GM23338 (cell line): Measurements from ENCODE around the gene ABCG2.

Experiments
- CREB1 ChIP-seq: fragments of 250-450 bp; sonication (Bioruptor Pico); IDR thresholded peaks from 2 replicates; pipeline ENCODE4 v1.5.0; 2020; ENCODE audit warnings: low read depth, mild to moderate bottlenecking, moderate library complexity
- EZH2 ChIP-seq: fragments of 200-600 bp; sonication (generic); IDR thresholded peaks from one replicate; pipeline ENCODE4 v1.8.0; 2017; ENCODE audit warnings: antibody characterized with exemption, mild to moderate bottlenecking, low read depth; ENCODE audit not compliant: unreplicated experiment
- EZH2phosphoT487 ChIP-seq: fragments of 200-600 bp; sonication (generic); IDR thresholded peaks from one replicate; pipeline ENCODE4 v1.8.1; 2018; ENCODE audit warnings: antibody characterized with exemption; ENCODE audit not compliant: unreplicated experiment
- JUNB ChIP-seq: IDR thresholded peaks from one replicate; pipeline ENCODE4 v1.6.1; 2016; ENCODE audit warnings: antibody characterized with exemption; ENCODE audit not compliant: unreplicated experiment
- NANOG ChIP-seq: IDR thresholded peaks from 2 replicates; pipeline ENCODE4 v1.6.1; 2016; ENCODE audit warnings: antibody characterized with exemption, borderline replicate concordance
- POLR2AphosphoS5 ChIP-seq: IDR thresholded peaks from 2 replicates; pipeline ENCODE4 v1.6.1; 2016; ENCODE audit warnings: antibody characterized with exemption, low read depth
- STAT1 ChIP-seq: IDR thresholded peaks from one replicate; pipeline ENCODE4 v1.6.1; 2016; ENCODE audit warnings: antibody characterized with exemption; ENCODE audit not compliant: unreplicated experiment
- ZNF114 ChIP-seq: fragments of 250-450 bp; sonication (Bioruptor Pico); IDR thresholded peaks from 2 replicates; pipeline ENCODE4 v1.5.0; 2020; ENCODE audit warnings: mild to moderate bottlenecking, moderate library complexity
- ZNF331 ChIP-seq: fragments of 250-450 bp; sonication (Bioruptor Pico); IDR thresholded peaks from 2 replicates; pipeline ENCODE4 v1.5.0; 2020; ENCODE audit warnings: low read depth, mild to moderate bottlenecking, moderate library complexity
- ZNF462 ChIP-seq: fragments of 250-450 bp; sonication (Bioruptor Pico); IDR thresholded peaks from 2 replicates; pipeline ENCODE4 v1.5.0; 2020; ENCODE audit warnings: mild to moderate bottlenecking, moderate library complexity
- TF ChIP-seq, protein P1 (sequence below), 2 experiments: fragments of 200-600 bp in 1 of 2; sonication (generic) in 1 of 2; conservative IDR thresholded peaks; 2 replicates each; pipeline versions ENCODE4 v1.5.1 to v1.6.1; 2016 to 2017; ENCODE audit warnings: antibody characterized with exemption in 2 of 2, low read depth in 2 of 2, mild to moderate bottlenecking in 2 of 2, moderate library complexity in 1 of 2
- TF ChIP-seq, protein P2 (sequence below): IDR thresholded peaks from one replicate; pipeline ENCODE4 v1.6.1; 2018; ENCODE audit warnings: antibody characterized with exemption; ENCODE audit not compliant: unreplicated experiment
- TF ChIP-seq, protein P3 (sequence below): IDR thresholded peaks from 2 replicates; pipeline ENCODE4 v1.6.1; 2016; ENCODE audit warnings: antibody characterized with exemption

DNA sequence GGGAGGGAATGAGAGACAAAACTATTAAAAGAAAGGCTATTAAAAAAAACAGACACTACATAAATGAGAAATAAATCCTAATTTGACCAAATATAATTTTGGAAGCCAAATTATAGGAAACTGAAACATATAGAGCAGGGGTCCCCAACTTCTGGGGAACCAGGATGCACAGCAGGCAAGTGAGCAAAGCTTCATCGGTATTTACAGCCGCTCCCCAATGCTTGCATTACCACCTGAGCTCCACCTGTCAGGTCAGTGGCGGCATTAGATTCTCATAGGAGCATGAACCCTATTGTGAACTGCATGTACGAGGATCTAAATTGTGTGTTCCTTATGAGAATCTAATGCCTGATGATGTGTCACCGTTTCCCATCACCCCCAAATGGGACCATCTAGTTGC lies 28.4 kb downstream of the ABCG2 start:
- TF ChIP-seq EZH2: no peak
- TF ChIP-seq, protein P1, sequence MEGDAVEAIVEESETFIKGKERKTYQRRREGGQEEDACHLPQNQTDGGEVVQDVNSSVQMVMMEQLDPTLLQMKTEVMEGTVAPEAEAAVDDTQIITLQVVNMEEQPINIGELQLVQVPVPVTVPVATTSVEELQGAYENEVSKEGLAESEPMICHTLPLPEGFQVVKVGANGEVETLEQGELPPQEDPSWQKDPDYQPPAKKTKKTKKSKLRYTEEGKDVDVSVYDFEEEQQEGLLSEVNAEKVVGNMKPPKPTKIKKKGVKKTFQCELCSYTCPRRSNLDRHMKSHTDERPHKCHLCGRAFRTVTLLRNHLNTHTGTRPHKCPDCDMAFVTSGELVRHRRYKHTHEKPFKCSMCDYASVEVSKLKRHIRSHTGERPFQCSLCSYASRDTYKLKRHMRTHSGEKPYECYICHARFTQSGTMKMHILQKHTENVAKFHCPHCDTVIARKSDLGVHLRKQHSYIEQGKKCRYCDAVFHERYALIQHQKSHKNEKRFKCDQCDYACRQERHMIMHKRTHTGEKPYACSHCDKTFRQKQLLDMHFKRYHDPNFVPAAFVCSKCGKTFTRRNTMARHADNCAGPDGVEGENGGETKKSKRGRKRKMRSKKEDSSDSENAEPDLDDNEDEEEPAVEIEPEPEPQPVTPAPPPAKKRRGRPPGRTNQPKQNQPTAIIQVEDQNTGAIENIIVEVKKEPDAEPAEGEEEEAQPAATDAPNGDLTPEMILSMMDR (conservative IDR thresholded peaks at IDR 0.05; ENCODE audit: low read depth in 2 of 2): no peak
- no peak for TF ChIP-seq CREB1
- TF ChIP-seq, protein P2, sequence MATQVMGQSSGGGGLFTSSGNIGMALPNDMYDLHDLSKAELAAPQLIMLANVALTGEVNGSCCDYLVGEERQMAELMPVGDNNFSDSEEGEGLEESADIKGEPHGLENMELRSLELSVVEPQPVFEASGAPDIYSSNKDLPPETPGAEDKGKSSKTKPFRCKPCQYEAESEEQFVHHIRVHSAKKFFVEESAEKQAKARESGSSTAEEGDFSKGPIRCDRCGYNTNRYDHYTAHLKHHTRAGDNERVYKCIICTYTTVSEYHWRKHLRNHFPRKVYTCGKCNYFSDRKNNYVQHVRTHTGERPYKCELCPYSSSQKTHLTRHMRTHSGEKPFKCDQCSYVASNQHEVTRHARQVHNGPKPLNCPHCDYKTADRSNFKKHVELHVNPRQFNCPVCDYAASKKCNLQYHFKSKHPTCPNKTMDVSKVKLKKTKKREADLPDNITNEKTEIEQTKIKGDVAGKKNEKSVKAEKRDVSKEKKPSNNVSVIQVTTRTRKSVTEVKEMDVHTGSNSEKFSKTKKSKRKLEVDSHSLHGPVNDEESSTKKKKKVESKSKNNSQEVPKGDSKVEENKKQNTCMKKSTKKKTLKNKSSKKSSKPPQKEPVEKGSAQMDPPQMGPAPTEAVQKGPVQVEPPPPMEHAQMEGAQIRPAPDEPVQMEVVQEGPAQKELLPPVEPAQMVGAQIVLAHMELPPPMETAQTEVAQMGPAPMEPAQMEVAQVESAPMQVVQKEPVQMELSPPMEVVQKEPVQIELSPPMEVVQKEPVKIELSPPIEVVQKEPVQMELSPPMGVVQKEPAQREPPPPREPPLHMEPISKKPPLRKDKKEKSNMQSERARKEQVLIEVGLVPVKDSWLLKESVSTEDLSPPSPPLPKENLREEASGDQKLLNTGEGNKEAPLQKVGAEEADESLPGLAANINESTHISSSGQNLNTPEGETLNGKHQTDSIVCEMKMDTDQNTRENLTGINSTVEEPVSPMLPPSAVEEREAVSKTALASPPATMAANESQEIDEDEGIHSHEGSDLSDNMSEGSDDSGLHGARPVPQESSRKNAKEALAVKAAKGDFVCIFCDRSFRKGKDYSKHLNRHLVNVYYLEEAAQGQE: no peak
- no peak for TF ChIP-seq EZH2phosphoT487
- no peak for TF ChIP-seq STAT1
- no peak for TF ChIP-seq NANOG
- TF ChIP-seq POLR2AphosphoS5: no peak
- TF ChIP-seq ZNF462: no peak
- no peak for TF ChIP-seq JUNB
- TF ChIP-seq ZNF114 (CRISPR knock-in tag): no peak
- no peak for TF ChIP-seq ZNF331
- TF ChIP-seq, protein P3, sequence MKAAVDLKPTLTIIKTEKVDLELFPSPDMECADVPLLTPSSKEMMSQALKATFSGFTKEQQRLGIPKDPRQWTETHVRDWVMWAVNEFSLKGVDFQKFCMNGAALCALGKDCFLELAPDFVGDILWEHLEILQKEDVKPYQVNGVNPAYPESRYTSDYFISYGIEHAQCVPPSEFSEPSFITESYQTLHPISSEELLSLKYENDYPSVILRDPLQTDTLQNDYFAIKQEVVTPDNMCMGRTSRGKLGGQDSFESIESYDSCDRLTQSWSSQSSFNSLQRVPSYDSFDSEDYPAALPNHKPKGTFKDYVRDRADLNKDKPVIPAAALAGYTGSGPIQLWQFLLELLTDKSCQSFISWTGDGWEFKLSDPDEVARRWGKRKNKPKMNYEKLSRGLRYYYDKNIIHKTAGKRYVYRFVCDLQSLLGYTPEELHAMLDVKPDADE: no peak
